NB4 (cell line): Measurements from ENCODE around the gene MMEL1.

ENCODE experiments used
- DNase-seq: peaks from one replicate; pipeline ENCODE4 v3.0.0; 2010; ENCODE audit warnings: low read depth
- H3K4me3 ChIP-seq: one replicate; pipeline ENCODE4 v1.5.1; 2011; ENCODE audit warnings: mild to moderate bottlenecking, low read depth, low read length, moderate library complexity
- CTCF ChIP-seq: IDR thresholded peaks from one replicate; pipeline ENCODE4 v1.5.1; 2012; ENCODE audit warnings: low read depth, low read length
- MAX ChIP-seq: IDR thresholded peaks from 2 replicates; pipeline ENCODE4 v1.6.1; 2011; ENCODE audit warnings: low read depth, low read length
- MYC ChIP-seq: IDR thresholded peaks from 2 replicates; pipeline ENCODE4 v1.6.1; 2011; ENCODE audit warnings: low read depth, low read length
- POLR2A ChIP-seq: IDR thresholded peaks from 2 replicates; pipeline ENCODE4 v1.6.1; 2011; ENCODE audit warnings: mild to moderate bottlenecking; ENCODE audit not compliant: insufficient read length; ENCODE audit errors: extremely low read depth

The MMEL1 gene

GRCh38 chr1:2650967-2651645 lies 18.3 kb upstream of the MMEL1 start:
- TF ChIP-seq POLR2A: no peak
- TF ChIP-seq CTCF: no peak
- TF ChIP-seq MYC: no peak
- no peak for TF ChIP-seq MAX
- no peak overlapping the region for H3K4me3 ChIP-seq
- no peak for DNase-seq

GRCh38 chr1:2646837-2647236 lies 14.0 kb upstream of the MMEL1 start:
- no peak overlapping the region for H3K4me3 ChIP-seq
- no peak for DNase-seq
- no peak for TF ChIP-seq MAX
- no peak for TF ChIP-seq CTCF
- no peak for TF ChIP-seq MYC
- no peak for TF ChIP-seq POLR2A

- no peak for DNase-seq
- TF ChIP-seq POLR2A (no peak), CTCF (no peak)
Observed at GRCh38 chr1:2645776-2646175, 13.0 kb upstream of the MMEL1 start.

DNA sequence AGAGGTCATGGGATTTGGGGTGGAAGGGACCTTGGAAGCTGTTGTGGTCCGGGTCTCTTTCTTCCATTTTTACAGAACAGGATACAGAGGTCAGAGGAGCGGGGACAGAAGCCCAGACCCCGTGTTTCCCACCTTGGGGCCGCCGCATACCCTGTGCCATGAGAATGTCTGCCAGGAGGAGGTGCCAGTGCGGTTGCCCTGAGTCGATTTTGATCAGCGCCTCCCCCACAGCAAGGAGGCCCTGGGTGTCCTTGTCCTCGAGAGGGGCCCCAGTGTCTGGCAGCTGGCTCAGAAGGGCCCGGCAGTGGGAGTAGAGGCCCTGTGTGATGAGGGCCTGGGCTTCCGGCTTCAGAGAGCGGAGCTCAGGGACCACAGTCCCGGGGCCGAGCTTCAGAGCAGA lies 12.3 kb upstream of the MMEL1 start:
- no peak for DNase-seq
- TF ChIP-seq MAX (no peak), CTCF (no peak), MYC (no peak), POLR2A (no peak)
- no peak overlapping the region for H3K4me3 ChIP-seq

More at GRCh38 chr1:2645776-2646175, 13.0 kb upstream of the MMEL1 start:
- no peak overlapping the region for H3K4me3 ChIP-seq

GRCh38 chr1:2644591-2645101 lies 11.8 kb upstream of the MMEL1 start:
- no peak for DNase-seq
- no peak overlapping the region for H3K4me3 ChIP-seq
- TF ChIP-seq POLR2A (no peak), CTCF (no peak), MAX (no peak)

DNA sequence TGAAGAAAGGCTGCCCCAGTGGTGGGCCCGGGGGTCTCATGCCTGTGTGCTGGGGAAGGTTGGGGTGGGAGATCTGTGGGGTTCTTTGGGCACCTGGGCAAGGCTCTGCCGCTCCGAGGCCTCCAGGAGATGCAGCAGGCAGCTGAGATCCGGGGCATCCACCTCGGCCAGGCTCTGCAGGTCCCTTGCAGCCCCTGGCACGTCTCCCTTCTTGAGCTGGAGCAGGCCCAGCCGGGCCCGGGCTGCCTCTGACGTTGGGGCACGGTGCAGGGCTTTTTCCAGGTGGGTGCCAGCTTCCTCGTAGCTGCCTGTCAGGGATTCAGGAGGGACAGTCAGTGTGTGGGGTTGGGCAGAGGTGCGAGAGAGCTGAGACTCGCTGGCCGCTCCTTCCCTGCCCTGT lies 11.4 kb upstream of the MMEL1 start:
- no peak for DNase-seq
- TF ChIP-seq CTCF: no peak
- H3K4me3 ChIP-seq: no peak overlapping the region
